Testis (tissue), 3 donors: ENCODE results near the gene CPNE1. TPM values are rescaled to one million over a fixed set of nuclear protein-coding genes. Genes with fewer than 3 reads are reported as not detected.

Experiments
- DNase-seq: peaks from one replicate; pipeline ENCODE4 v3.0.0-alpha.2; 2019
- H3K27ac ChIP-seq, 2 donors: fragments of 200-600 bp; sonication (generic); one replicate each; pipeline ENCODE4 v1.5.1; 2019
- H3K27me3 ChIP-seq: fragments of 200-600 bp; sonication (generic); one replicate; pipeline ENCODE4 v1.5.1; 2019
- H3K36me3 ChIP-seq: fragments of 200-600 bp; sonication (generic); one replicate; pipeline ENCODE4 v1.5.1; 2017; ENCODE audit warnings: low read depth; ENCODE audit errors: missing control alignments
- H3K4me1 ChIP-seq: fragments of 200-600 bp; sonication (generic); one replicate; pipeline ENCODE4 v1.5.1; 2019
- H3K4me3 ChIP-seq, 2 donors: fragments of 200-600 bp; sonication (generic); one replicate each; pipeline ENCODE4 v1.5.1; 2017 to 2019
- H3K9me3 ChIP-seq: fragments of 200-600 bp; sonication (generic); one replicate; pipeline ENCODE4 v1.5.1; 2017
- CTCF ChIP-seq, 3 experiments: fragments of 450-650 bp in 2 of 3; fragments of 200-600 bp in 1 of 3; sonication (generic) in 1 of 3; IDR thresholded peaks; one replicate each; pipeline ENCODE4 v1.5.1; 2016 to 2019; ENCODE audit warnings: antibody characterized with exemption in 3 of 3, mild to moderate bottlenecking in 2 of 3, moderate library complexity in 1 of 3
- POLR2A ChIP-seq: fragments of 450-650 bp; IDR thresholded peaks from one replicate; pipeline ENCODE4 v1.6.1; 2017; ENCODE audit warnings: antibody characterized with exemption, mild to moderate bottlenecking, moderate library complexity
- WGBS, 2 donors: methylation state at CpG; one replicate each; pipeline ENCODE4 v1.1.5; 2018; 5-methylcytosine and 5-hydroxymethylcytosine counted together
- intact Hi-C: fragments of 100-400 bp; cut with DNase I; formaldehyde crosslinking; loops from one replicate; pipeline ENCODE4 v1.15.1; 2023; ENCODE audit warnings: low total_unique reads
- polyA plus RNA-seq: library from polyadenylated mRNA; stranded (reverse); fragments of 350-450 nt; fragmentation: Illumina TruSeq; extraction: RNeasy Lipid Tissue Mini Kit (QIAGEN cat#74804); gene quantifications from one replicate; pipeline ENCODE4 v1.2.3, GENCODE V29; 2014; ENCODE audit warnings: low read depth, low replicate concordance; ENCODE audit not compliant: insufficient read depth
- total RNA-seq, 2 donors: library from RNA; depleted of rRNA; stranded (reverse); fragments of >200 nt; gene quantifications; one replicate each; pipeline ENCODE4 v1.2.3, GENCODE V29; 2016

CPNE1 gene
- total and polyA plus RNA-seq, 3 donors from 2014 or later, result 60.6 to 105 (median 103) TPM

- no peak for TF ChIP-seq POLR2A
- TF ChIP-seq CTCF (IDR thresholded peaks at IDR 0.05), result no peak
- peak overlapping the region; percentile 88 to 91 for H3K27ac ChIP-seq
- H3K4me1 ChIP-seq, result peaks cover 19% of the 10 kb centered on the region
- no peaks in the 10 kb centered on the region for H3K27me3 ChIP-seq
- no peaks in the 10 kb centered on the region for H3K36me3 ChIP-seq
- intact Hi-C loops, result no loop called here
- WGBS, 2 donors, result 16 to 18% methylated on average over 6 of the region's 6 CpGs
- H3K9me3 ChIP-seq, result no peaks in the 10 kb centered on the region
- H3K4me3 ChIP-seq, result peak overlapping the region; percentile 92 to 97
- DNase-seq, result no peak
These were observed 35.4 kb upstream of the CPNE1 start for GRCh38 chr20:35699957-35700624.

GRCh38 chr20:35699127-35699956 is 34.6 kb upstream of the CPNE1 start, which contains the start of the genes NFS1 and ROMO1:
NFS1 (minus strand) TSS chr20:35699352; CDS start chr20:35699288, 64 bp downstream.
ROMO1 (plus strand) TSS chr20:35699405; CDS start chr20:35699633, 228 bp downstream.
- Histone ChIP-seq H3K27ac (peak within 1 kb of the TSS; percentile 88 to 91), H3K9me3 (no peaks in the 10 kb centered on the region), H3K4me1 (peaks cover 19% of the 10 kb centered on the region), H3K4me3 (peak within 1 kb of the TSS; percentile 92 to 97), H3K36me3 (no peaks in the 10 kb centered on the region), H3K27me3 (no peaks in the 10 kb centered on the region)
- peak; percentile 91 for DNase-seq
- WGBS, 2 donors, result 0 to 1% methylated on average over 5 to 69 of the region's 81 CpGs
- TF ChIP-seq CTCF (IDR thresholded peaks at IDR 0.05) (peak in 2 of 3 experiments; percentile 26 to 46), POLR2A (no peak)
- intact Hi-C loops, result no loop called here

- no peak for DNase-seq
- H3K27ac ChIP-seq, result peak overlapping the region; percentile 88 to 91
- 2 to 3% methylated on average over 30 to 37 of the region's 37 CpGs for WGBS, 2 donors
- intact Hi-C loops, result no loop called here
- H3K4me3 ChIP-seq, result peak overlapping the region; percentile 92 to 97
- H3K9me3 ChIP-seq, result no peaks in the 10 kb centered on the region
- peaks cover 19% of the 10 kb centered on the region for H3K4me1 ChIP-seq
- TF ChIP-seq POLR2A, result no peak
- no peaks in the 10 kb centered on the region for H3K36me3 ChIP-seq
- no peaks in the 10 kb centered on the region for H3K27me3 ChIP-seq
These were observed 33.8 kb upstream of the CPNE1 start for GRCh38 chr20:35698298-35699126.

GRCh38 chr20:35697696-35698297 is 33.1 kb upstream of the CPNE1 start:
- no peaks in the 10 kb centered on the region for H3K36me3 ChIP-seq
- no peak for DNase-seq
- H3K9me3 ChIP-seq, result no peaks in the 10 kb centered on the region
- H3K27ac ChIP-seq, result no peak overlapping the region
- peaks cover 19% of the 10 kb centered on the region for H3K4me1 ChIP-seq
- WGBS, 2 donors, result 40 to 53% methylated on average over 9 of the region's 9 CpGs
- H3K4me3 ChIP-seq, result peak overlapping the region; percentile 92 to 97
- intact Hi-C loops, result no loop called here
- H3K27me3 ChIP-seq, result no peaks in the 10 kb centered on the region
- no peak for TF ChIP-seq POLR2A
- TF ChIP-seq CTCF (IDR thresholded peaks at IDR 0.05), result no peak
